WTC11 (cell line): ENCODE data around the gene PLPP3. TPM values are rescaled to one million over a fixed set of nuclear protein-coding genes. Genes with fewer than 3 reads are reported as not detected.
A peak's percentile ranks its signal among the peaks of the same experiment; 100 is the strongest.

Experiments
- ATAC-seq: fragments of 200-7000 bp; cut with Tn5 transposase; 2 replicates; pipeline ENCODE4 v1.10.0; 2021; ENCODE audit warnings: mild to moderate bottlenecking, moderate library complexity
- CTCF ChIA-PET: fragments of 300-600 bp; sonication (Branson Sonifier 250); formaldehyde crosslinking; loops from one replicate; lab custom pipeline; 2021; ENCODE audit warnings: antibody characterized with exemption; lab: Charles Lee
- POLR2A ChIA-PET: fragments of 350-600 bp; sonication (Branson Sonifier 250); formaldehyde crosslinking; loops from one replicate; lab custom pipeline; 2021; ENCODE audit warnings: antibody characterized with exemption; lab: Charles Lee
- DNase-seq: peaks from one replicate; pipeline ENCODE4 v3.0.0; 2021; ENCODE audit warnings: low spot score
- H3K27ac Mint-ChIP-seq: 2 replicates; pipeline ENCODE4 v1.8.0; 2021; ENCODE audit warnings: mixed read lengths
- H3K27me3 Mint-ChIP-seq: 2 replicates; pipeline ENCODE4 v1.8.0; 2021; ENCODE audit warnings: low read depth, mild to moderate bottlenecking, moderate library complexity, mixed read lengths
- H3K36me3 Mint-ChIP-seq: 2 replicates; pipeline ENCODE4 v1.8.0; 2021; ENCODE audit warnings: mixed read lengths
- H3K4me1 Mint-ChIP-seq: 2 replicates; pipeline ENCODE4 v1.8.0; 2022; ENCODE audit warnings: mixed read lengths
- H3K4me3 Mint-ChIP-seq: 2 replicates; pipeline ENCODE4 v1.8.0; 2021; ENCODE audit warnings: mild to moderate bottlenecking, moderate library complexity, mixed read lengths
- H3K9me3 Mint-ChIP-seq: 2 replicates; pipeline ENCODE4 v1.8.0; 2021; ENCODE audit warnings: mixed read lengths
- ATF6 ChIP-seq: sonication (generic); formaldehyde crosslinking; IDR thresholded peaks from 2 replicates; pipeline ENCODE4 v1.8.1; 2023; ENCODE audit warnings: mild to moderate bottlenecking, missing genetic modification reagents
- CREB1 ChIP-seq: sonication (generic); formaldehyde crosslinking; IDR thresholded peaks from 2 replicates; pipeline ENCODE4 v1.8.0; 2023; ENCODE audit warnings: mild to moderate bottlenecking, missing genetic modification reagents
- CTCF ChIP-seq: fragments of 200-600 bp; IDR thresholded peaks from 2 replicates; pipeline ENCODE4 v1.8.0; 2022; ENCODE audit warnings: antibody characterized with exemption
- E2F5 ChIP-seq: sonication (generic); formaldehyde crosslinking; IDR thresholded peaks from 2 replicates; pipeline ENCODE4 v1.8.1; 2022; ENCODE audit warnings: mild to moderate bottlenecking, moderate library complexity, missing genetic modification reagents
- GRHL2 ChIP-seq: fragments of 250-450 bp; sonication (Bioruptor Pico); IDR thresholded peaks from 2 replicates; pipeline ENCODE4 v1.8.0; 2022; ENCODE audit warnings: mild to moderate bottlenecking, moderate library complexity; ENCODE audit not compliant: insufficient replicate concordance, severe bottlenecking
- GTF2I ChIP-seq: fragments of 250-450 bp; sonication (Bioruptor Pico); conservative IDR thresholded peaks from 2 replicates; pipeline ENCODE4 v1.4.0; 2021; ENCODE audit warnings: mild to moderate bottlenecking
- HMGXB4 ChIP-seq: sonication (generic); formaldehyde crosslinking; IDR thresholded peaks from 2 replicates; pipeline ENCODE4 v1.8.1; 2023; ENCODE audit warnings: mild to moderate bottlenecking, moderate library complexity, missing genetic modification reagents
- JUN ChIP-seq: sonication (generic); formaldehyde crosslinking; IDR thresholded peaks from 2 replicates; pipeline ENCODE4 v1.8.0; 2023; ENCODE audit warnings: mild to moderate bottlenecking, missing genetic modification reagents
- NFATC4 ChIP-seq: fragments of 250-450 bp; sonication (Bioruptor Pico); IDR thresholded peaks from 2 replicates; pipeline ENCODE4 v1.9.0; 2021; ENCODE audit warnings: mild to moderate bottlenecking
- PRDM15 ChIP-seq: sonication (generic); formaldehyde crosslinking; IDR thresholded peaks from 2 replicates; pipeline ENCODE4 v1.8.0; 2022; ENCODE audit warnings: missing genetic modification reagents
- STAT6 ChIP-seq: sonication (generic); formaldehyde crosslinking; conservative IDR thresholded peaks from 2 replicates; pipeline ENCODE4 v1.8.1; 2023; ENCODE audit warnings: mild to moderate bottlenecking, low read depth, missing genetic modification reagents, moderate library complexity
- ZNF416 ChIP-seq: fragments of 250-450 bp; sonication (Bioruptor Pico); IDR thresholded peaks from 2 replicates; pipeline ENCODE4 v1.9.0; 2021; ENCODE audit warnings: mild to moderate bottlenecking, inconsistent platforms
- total RNA-seq: library from RNA; stranded (reverse); gene quantifications from 3 replicates; pipeline ENCODE4 v1.2.3, GENCODE V29; 2021

PLPP3 gene
- total RNA-seq, 1 experiment from 2014 or later: 31.0 TPM

GRCh38 chr1:56584910-56585528, 5.7 kb upstream of the PLPP3 start:
- Mint-ChIP-seq H3K27me3 (no peaks in the 10 kb centered on the region), H3K9me3 (peaks cover 16% of the 10 kb centered on the region), H3K4me3 (no peak overlapping the region), H3K27ac (no peak overlapping the region), H3K4me1 (peaks cover 30% of the 10 kb centered on the region), H3K36me3 (0 out of 2 replicates have a peak, but pooled peaks cover 3% of the 10 kb centered on the region)
- CTCF ChIA-PET: interaction anchor here (0.7 to 2.3 kb wide), 19 partner anchors 50 to 1247 kb away, joined by 3 to 15 read pairs (median 4); no protein-coding TSS in a partner anchor
- TF ChIP-seq HMGXB4 (CRISPR knock-in tag): no peak
- TF ChIP-seq CTCF: peak; percentile 55
- no peak for TF ChIP-seq NFATC4 (CRISPR knock-in tag)
- no peak for TF ChIP-seq JUN
- TF ChIP-seq GRHL2 (CRISPR knock-in tag): no peak
- ATAC-seq: peak; percentile 35; the same call in 1 of the 2 replicates
- POLR2A ChIA-PET: no interaction called here
- no peak for DNase-seq

- peaks cover 34% of the 10 kb centered on the region for H3K4me1 Mint-ChIP-seq
- ChIA-PET CTCF (interaction anchor here (0.7 to 2.3 kb wide), 15 partner anchors 49 to 1246 kb away, joined by 3 to 15 read pairs (median 4); no protein-coding TSS in a partner anchor), POLR2A (no interaction called here)
- no peak overlapping the region for H3K4me3 Mint-ChIP-seq
- no peak for TF ChIP-seq ZNF416
- no peak for TF ChIP-seq PRDM15 (CRISPR knock-in tag)
- TF ChIP-seq GTF2I (CRISPR knock-in tag): 0 out of 2 replicates have a peak, but pooled peaks have one; percentile 36
- TF ChIP-seq E2F5 (CRISPR knock-in tag): no peak
- TF ChIP-seq ATF6 (CRISPR knock-in tag): no peak
- TF ChIP-seq CREB1 (CRISPR knock-in tag): no peak
- TF ChIP-seq STAT6 (CRISPR knock-in tag): no peak
- H3K27ac Mint-ChIP-seq: no peak overlapping the region
- ATAC-seq (no peak), DNase-seq (no peak)
- H3K9me3 Mint-ChIP-seq: peaks cover 7% of the 10 kb centered on the region
- peaks cover 3% of the 10 kb centered on the region; the same call in 1 of the 2 replicates for H3K36me3 Mint-ChIP-seq
- H3K27me3 Mint-ChIP-seq: no peaks in the 10 kb centered on the region
Measured at GRCh38 chr1:56583957-56584468, 4.7 kb upstream of the PLPP3 start.
